Measurements from ENCODE around the gene DIP2C. TPM values are rescaled to one million over a fixed set of nuclear protein-coding genes. Genes with fewer than 3 reads are reported as not detected.
"Not testable (repeated sequence)": the region's sequence is repeated elsewhere in the genome, so short reads cannot be mapped to it uniquely, and the experiment has no call there.

The DIP2C gene
- total and polyA plus RNA-seq, 2 experiments from 2014 or later = 9.1 to 15.8 TPM

DNA sequence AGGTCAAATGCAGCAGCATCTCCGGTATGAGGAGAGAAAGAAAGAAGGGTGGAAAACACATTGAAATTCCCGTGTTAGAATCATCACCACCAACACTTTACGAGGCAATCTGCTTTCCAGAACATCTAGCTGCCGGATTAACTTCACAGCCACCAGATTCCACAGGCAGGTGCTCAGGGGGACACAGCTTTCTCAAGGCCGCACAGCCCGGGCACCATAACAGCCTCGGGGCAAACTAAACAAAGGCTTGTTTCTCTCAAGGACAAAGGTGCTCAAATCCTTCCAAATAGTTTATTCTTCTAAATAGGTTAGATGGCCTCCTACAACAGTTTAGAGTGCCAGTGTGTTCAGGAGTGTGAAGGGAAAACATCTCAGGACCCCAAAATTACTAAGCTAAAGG, 156.3 kb downstream of the DIP2C start:
- Histone ChIP-seq H3K4me3 (no peak overlapping the region), H3K36me3 (no peaks in the 10 kb centered on the region), H3K27ac (no peak overlapping the region), H3K9me3 (ENCODE audit: low read depth) (no peaks in the 10 kb centered on the region), H3K27me3 (no peaks in the 10 kb centered on the region), H3K4me1 (ENCODE audit: low read depth) (no peaks in the 10 kb centered on the region)
- DNase-seq (ENCODE audit: low read depth in 1 of 2, low spot score in 1 of 2) = no peak
- TF ChIP-seq, protein P1, sequence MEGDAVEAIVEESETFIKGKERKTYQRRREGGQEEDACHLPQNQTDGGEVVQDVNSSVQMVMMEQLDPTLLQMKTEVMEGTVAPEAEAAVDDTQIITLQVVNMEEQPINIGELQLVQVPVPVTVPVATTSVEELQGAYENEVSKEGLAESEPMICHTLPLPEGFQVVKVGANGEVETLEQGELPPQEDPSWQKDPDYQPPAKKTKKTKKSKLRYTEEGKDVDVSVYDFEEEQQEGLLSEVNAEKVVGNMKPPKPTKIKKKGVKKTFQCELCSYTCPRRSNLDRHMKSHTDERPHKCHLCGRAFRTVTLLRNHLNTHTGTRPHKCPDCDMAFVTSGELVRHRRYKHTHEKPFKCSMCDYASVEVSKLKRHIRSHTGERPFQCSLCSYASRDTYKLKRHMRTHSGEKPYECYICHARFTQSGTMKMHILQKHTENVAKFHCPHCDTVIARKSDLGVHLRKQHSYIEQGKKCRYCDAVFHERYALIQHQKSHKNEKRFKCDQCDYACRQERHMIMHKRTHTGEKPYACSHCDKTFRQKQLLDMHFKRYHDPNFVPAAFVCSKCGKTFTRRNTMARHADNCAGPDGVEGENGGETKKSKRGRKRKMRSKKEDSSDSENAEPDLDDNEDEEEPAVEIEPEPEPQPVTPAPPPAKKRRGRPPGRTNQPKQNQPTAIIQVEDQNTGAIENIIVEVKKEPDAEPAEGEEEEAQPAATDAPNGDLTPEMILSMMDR (IDR thresholded peaks at IDR 0.05; ENCODE audit: low read depth, low read length) = no peak

DNA sequence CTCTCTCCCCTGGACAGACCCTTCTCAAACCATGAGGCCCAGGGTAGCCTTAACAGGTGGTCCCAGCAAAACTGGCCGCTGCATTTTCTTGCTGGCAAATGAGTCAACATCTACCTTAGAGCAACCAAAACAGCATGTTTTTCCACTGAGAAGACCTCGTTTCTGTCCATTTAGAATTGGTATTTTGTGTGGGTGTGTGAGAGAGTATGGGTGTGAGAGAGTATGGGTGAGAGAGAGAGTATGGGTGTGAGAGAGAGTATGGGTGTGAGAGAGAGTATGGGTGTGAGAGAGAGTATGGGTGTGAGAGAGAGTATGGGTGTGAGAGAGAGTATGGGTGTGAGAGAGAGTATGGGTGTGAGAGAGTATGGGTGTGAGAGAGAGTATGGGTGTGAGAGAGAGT, 157.1 kb downstream of the DIP2C start:
- not testable (repeated sequence) for H3K36me3 ChIP-seq; H3K4me3 ChIP-seq; H3K4me1 ChIP-seq (ENCODE audit: low read depth); H3K9me3 ChIP-seq (ENCODE audit: low read depth); H3K27ac ChIP-seq; H3K27me3 ChIP-seq; DNase-seq (ENCODE audit: low read depth in 1 of 2, low spot score in 1 of 2)

DNA sequence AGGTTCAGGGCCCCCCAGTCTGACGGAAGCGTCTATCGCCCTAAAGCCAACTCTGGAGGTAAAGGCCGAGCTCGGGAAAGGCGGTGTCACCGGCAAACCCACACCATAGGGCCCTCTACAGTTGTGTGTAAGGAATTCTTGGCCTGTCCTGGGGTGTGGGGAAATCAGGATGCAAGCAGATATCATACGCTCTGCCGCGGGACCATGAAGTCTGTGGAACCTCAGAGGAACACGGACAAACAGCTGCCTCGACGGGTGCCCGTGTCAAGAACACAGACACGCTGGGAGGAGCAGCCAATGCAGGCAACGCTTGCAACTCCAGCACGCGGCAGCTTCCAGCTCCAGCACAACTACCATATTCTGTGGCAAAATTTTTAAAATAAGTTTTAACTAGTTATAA, 157.9 kb downstream of the DIP2C start:
- H3K27me3 ChIP-seq = no peaks in the 10 kb centered on the region
- no peaks in the 10 kb centered on the region for H3K36me3 ChIP-seq
- H3K27ac ChIP-seq = no peak overlapping the region
- H3K4me3 ChIP-seq = no peak overlapping the region
- no peaks in the 10 kb centered on the region for H3K4me1 ChIP-seq (ENCODE audit: low read depth)
- no peak for DNase-seq (ENCODE audit: low read depth in 1 of 2, low spot score in 1 of 2)
- H3K9me3 ChIP-seq (ENCODE audit: low read depth) = no peaks in the 10 kb centered on the region
- TF ChIP-seq, protein P1 (IDR thresholded peaks at IDR 0.05; ENCODE audit: low read depth, low read length) = no peak

DNA sequence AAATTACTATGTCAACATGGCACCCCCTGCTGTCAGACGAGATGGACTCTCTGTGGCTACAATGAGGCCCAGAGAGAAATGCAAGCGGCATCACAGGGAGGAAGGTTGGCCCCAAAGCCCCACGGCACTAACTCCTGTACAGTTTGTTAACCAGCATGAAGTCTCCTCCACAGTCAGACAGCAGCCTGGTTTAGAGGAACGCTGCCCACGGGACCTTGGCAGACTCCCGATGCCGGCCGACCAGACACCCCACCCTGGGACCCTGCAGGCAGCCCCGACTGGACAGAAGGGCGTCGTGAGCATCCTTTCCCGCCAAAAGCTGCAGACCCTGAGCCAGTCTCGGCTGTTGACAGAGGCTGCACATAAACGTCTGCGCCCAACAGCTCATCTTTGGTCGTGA, 158.8 kb downstream of the DIP2C start:
- H3K9me3 ChIP-seq (ENCODE audit: low read depth) = no peaks in the 10 kb centered on the region
- no peak overlapping the region for H3K4me3 ChIP-seq
- no peak for DNase-seq (ENCODE audit: low read depth in 1 of 2, low spot score in 1 of 2)
- H3K27me3 ChIP-seq = no peaks in the 10 kb centered on the region
- TF ChIP-seq, protein P1 (IDR thresholded peaks at IDR 0.05; ENCODE audit: low read depth, low read length) = no peak
- H3K27ac ChIP-seq = no peak overlapping the region
- H3K4me1 ChIP-seq (ENCODE audit: low read depth) = no peaks in the 10 kb centered on the region
- H3K36me3 ChIP-seq = no peaks in the 10 kb centered on the region

DNA sequence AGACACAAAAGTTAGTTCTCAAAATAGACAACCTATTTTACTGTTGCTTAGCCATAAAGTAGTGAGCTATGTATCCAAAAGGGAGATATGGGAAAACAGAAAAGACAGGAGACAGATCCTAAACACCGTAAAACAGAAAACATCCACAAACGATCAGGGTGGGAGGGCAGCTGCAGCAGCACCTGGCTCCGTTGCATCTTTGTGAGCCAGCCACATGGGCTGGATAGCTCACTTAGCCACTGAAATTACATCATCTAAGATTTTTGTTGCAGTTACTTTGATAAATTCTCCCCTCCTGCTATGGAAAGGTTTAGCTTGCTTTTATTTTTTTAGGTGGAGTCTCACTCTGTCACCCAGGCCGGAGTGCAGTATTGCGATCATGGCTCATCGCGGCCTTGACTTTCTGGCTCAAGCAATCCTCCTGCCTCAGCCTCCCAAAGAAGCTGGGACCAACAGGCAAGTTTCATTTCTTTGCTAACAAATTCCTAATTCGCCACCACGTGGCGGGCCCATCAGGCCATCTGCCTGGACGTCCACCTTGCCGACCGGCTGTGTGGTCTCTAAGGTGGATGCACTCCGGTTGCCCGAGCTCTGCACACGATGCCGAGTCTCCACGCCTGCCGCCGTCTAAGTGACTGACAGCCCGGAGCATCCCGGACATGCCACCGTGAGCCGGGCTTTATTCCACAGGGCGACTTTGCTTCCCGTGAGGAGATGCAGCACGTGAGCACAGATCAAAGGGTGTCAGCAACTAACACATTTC, 159.8 kb downstream of the DIP2C start:
- Histone ChIP-seq H3K9me3 (ENCODE audit: low read depth) (no peaks in the 10 kb centered on the region), H3K27me3 (no peaks in the 10 kb centered on the region), H3K4me1 (ENCODE audit: low read depth) (no peaks in the 10 kb centered on the region), H3K4me3 (no peak overlapping the region), H3K27ac (no peak overlapping the region), H3K36me3 (no peaks in the 10 kb centered on the region)
- DNase-seq (ENCODE audit: low read depth in 1 of 2, low spot score in 1 of 2) = no peak
- TF ChIP-seq, protein P1 (IDR thresholded peaks at IDR 0.05; ENCODE audit: low read depth, low read length) = no peak
